Caco-2 (cell line): Measurements from ENCODE around the gene C2orf69. TPM values are rescaled to one million over a fixed set of nuclear protein-coding genes. Genes with fewer than 3 reads are reported as not detected.

Experiments used
- BruUV-seq: library from RNA; stranded (reverse); fragments of 400-500 nt; replicated peaks from 2 replicates; lab custom pipeline; 2021; lab: Mats Ljungman, UMichigan
- CTCF ChIA-PET: fragments of 300-600 bp; sonication (Branson Sonifier 250); formaldehyde crosslinking; loops from one replicate; lab custom pipeline; 2022; ENCODE audit warnings: antibody characterized with exemption; lab: Charles Lee
- POLR2A ChIA-PET: fragments of 300-600 bp; sonication (Branson Sonifier 250); formaldehyde crosslinking; loops from one replicate; lab custom pipeline; 2022; ENCODE audit warnings: antibody characterized with exemption; lab: Charles Lee
- DNase-seq, 2 experiments: peaks; one replicate each; pipeline versions ENCODE4 v3.0.0 to v3.0.0-alpha.2; 2020 to 2022
- H3K27me3 ChIP-seq: replicated peaks from 2 replicates; pipeline ENCODE4 v1.6.0; 2011; ENCODE audit warnings: low read length; ENCODE audit not compliant: control insufficient read depth, insufficient read depth
- H3K36me3 ChIP-seq: 2 replicates; pipeline ENCODE4 v1.5.1; 2011; ENCODE audit warnings: low read length; ENCODE audit not compliant: control insufficient read depth, insufficient read depth
- H3K4me1 ChIP-seq: fragments of 250-450 bp; sonication (Bioruptor Pico); 2 replicates; pipeline ENCODE4 v1.5.1; 2020; ENCODE audit warnings: mild to moderate bottlenecking
- H3K4me3 ChIP-seq: 2 replicates; pipeline ENCODE4 v1.5.1; 2011; ENCODE audit warnings: low read depth, mild to moderate bottlenecking, control low read depth, low read length
- H3K9me3 ChIP-seq: fragments of 250-450 bp; sonication (Bioruptor Pico); 2 replicates; pipeline ENCODE4 v1.5.1; 2020; ENCODE audit warnings: mild to moderate bottlenecking, moderate library complexity
- H3K27ac Mint-ChIP-seq: one replicate; pipeline ENCODE4 v1.8.0; 2022; ENCODE audit warnings: mixed read lengths; ENCODE audit not compliant: unreplicated experiment
- H3K27me3 Mint-ChIP-seq: one replicate; pipeline ENCODE4 v1.8.0; 2022; ENCODE audit warnings: mixed read lengths; ENCODE audit not compliant: insufficient read depth, unreplicated experiment
- H3K36me3 Mint-ChIP-seq: one replicate; pipeline ENCODE4 v1.8.0; 2022; ENCODE audit warnings: mild to moderate bottlenecking, mixed read lengths; ENCODE audit not compliant: insufficient read depth, unreplicated experiment
- H3K4me1 Mint-ChIP-seq: one replicate; pipeline ENCODE4 v1.8.0; 2022; ENCODE audit warnings: low read depth, mixed read lengths; ENCODE audit not compliant: unreplicated experiment
- H3K4me3 Mint-ChIP-seq: one replicate; pipeline ENCODE4 v1.8.0; 2022; ENCODE audit warnings: mild to moderate bottlenecking, moderate library complexity, mixed read lengths; ENCODE audit not compliant: unreplicated experiment
- H3K9me3 Mint-ChIP-seq: one replicate; pipeline ENCODE4 v1.8.0; 2022; ENCODE audit warnings: mixed read lengths; ENCODE audit not compliant: unreplicated experiment
- CTCF ChIP-seq, 2 experiments: fragments of 200-600 bp in 1 of 2; IDR thresholded peaks; 1 replicate in 1 of 2; 2 replicates in 1 of 2; pipeline versions ENCODE4 v1.5.1 to v1.8.0; 2011 to 2022; ENCODE audit warnings: antibody characterized with exemption in 1 of 2, control low read depth in 1 of 2, inconsistent platforms in 1 of 2, low read depth in 1 of 2, low read length in 1 of 2, mild to moderate bottlenecking in 1 of 2, moderate library complexity in 1 of 2; ENCODE audit not compliant: insufficient read depth in 1 of 2, severe bottlenecking in 1 of 2, unreplicated experiment in 1 of 2
- intact Hi-C: fragments of 100-400 bp; cut with micrococcal nuclease; formaldehyde crosslinking; loops from one replicate; pipeline ENCODE4 v1.10.0; 2022; ENCODE audit not compliant: unreplicated experiment
- total RNA-seq: library from RNA; stranded (reverse); gene quantifications from 2 replicates; pipeline ENCODE4 v1.2.3, GENCODE V29; 2022

The C2orf69 gene
- total RNA-seq, 1 experiment from 2014 or later = 17.1 TPM

- H3K4me3 ChIP-seq = no peak overlapping the region
- intact Hi-C loops = no loop called here
- CTCF ChIA-PET = no interaction called here
- no peak for DNase-seq
- no TSS peak for BruUV-seq
- H3K36me3 Mint-ChIP-seq = no peaks in the 10 kb centered on the region
- H3K9me3 ChIP-seq = no peaks in the 10 kb centered on the region
- H3K27me3 ChIP-seq = no peaks in the 10 kb centered on the region
- no peaks in the 10 kb centered on the region for H3K27me3 Mint-ChIP-seq
- no peak overlapping the region for H3K4me3 Mint-ChIP-seq
- POLR2A ChIA-PET = no interaction called here
- no peaks in the 10 kb centered on the region for H3K36me3 ChIP-seq
- H3K9me3 Mint-ChIP-seq = no peaks in the 10 kb centered on the region
- no peaks in the 10 kb centered on the region for H3K4me1 ChIP-seq
- H3K4me1 Mint-ChIP-seq = no peaks in the 10 kb centered on the region
- TF ChIP-seq CTCF (IDR thresholded peaks at IDR 0.05; ENCODE audit: insufficient read depth in 1 of 2, low read depth in 1 of 2, low read length in 1 of 2, severe bottlenecking in 1 of 2, unreplicated experiment in 1 of 2) = no peak
- no peak overlapping the region for H3K27ac Mint-ChIP-seq
These were observed 8.5 kb upstream of the C2orf69 start for GRCh38 chr2:199902486-199903110.

- H3K36me3 ChIP-seq = no peaks in the 10 kb centered on the region
- ChIA-PET POLR2A (no interaction called here), CTCF (no interaction called here)
- H3K4me1 ChIP-seq = no peaks in the 10 kb centered on the region
- Mint-ChIP-seq H3K27me3 (no peaks in the 10 kb centered on the region), H3K27ac (no peak overlapping the region), H3K36me3 (no peaks in the 10 kb centered on the region), H3K4me3 (no peak overlapping the region), H3K4me1 (no peaks in the 10 kb centered on the region), H3K9me3 (no peaks in the 10 kb centered on the region)
- H3K9me3 ChIP-seq = no peaks in the 10 kb centered on the region
- no peak overlapping the region for H3K4me3 ChIP-seq
- intact Hi-C loops = no loop called here
- TF ChIP-seq CTCF (IDR thresholded peaks at IDR 0.05; ENCODE audit: insufficient read depth in 1 of 2, low read depth in 1 of 2, low read length in 1 of 2, severe bottlenecking in 1 of 2, unreplicated experiment in 1 of 2) = no peak
- no peaks in the 10 kb centered on the region for H3K27me3 ChIP-seq
- DNase-seq = no peak
- no TSS peak for BruUV-seq
These were observed 8.0 kb upstream of the C2orf69 start for GRCh38 chr2:199903111-199903510.

- CTCF ChIA-PET = interaction anchor here (0.7 kb wide), 1 partner anchor 10 kb away, joined by 7 read pairs; no protein-coding TSS in a partner anchor
- POLR2A ChIA-PET = no interaction called here
- TF ChIP-seq CTCF (IDR thresholded peaks at IDR 0.05; ENCODE audit: insufficient read depth in 1 of 2, low read depth in 1 of 2, low read length in 1 of 2, severe bottlenecking in 1 of 2, unreplicated experiment in 1 of 2) = no peak
- peaks cover 11% of the 10 kb centered on the region for H3K36me3 Mint-ChIP-seq
- no peak for DNase-seq
- H3K27me3 Mint-ChIP-seq = no peaks in the 10 kb centered on the region
- no peak overlapping the region for H3K4me3 ChIP-seq
- no peaks in the 10 kb centered on the region for H3K36me3 ChIP-seq
- no peak overlapping the region for H3K27ac Mint-ChIP-seq
- no peak overlapping the region for H3K4me3 Mint-ChIP-seq
- no peaks in the 10 kb centered on the region for H3K9me3 ChIP-seq
- H3K27me3 ChIP-seq = no peaks in the 10 kb centered on the region
- intact Hi-C loops = no loop called here
- H3K4me1 Mint-ChIP-seq = peaks cover 10% of the 10 kb centered on the region
- H3K4me1 ChIP-seq = peaks cover 8% of the 10 kb centered on the region
- H3K9me3 Mint-ChIP-seq = no peaks in the 10 kb centered on the region
- no TSS peak for BruUV-seq
These were observed 3.9 kb upstream of the C2orf69 start for GRCh38 chr2:199907008-199907714.
